Upper lobe of left lung (tissue), 4 donors: Measurements from ENCODE around the gene HSD17B2.

ENCODE experiments used
- CTCF ChIP-seq, 6 experiments: fragments of 450-650 bp in 4 of 6; fragments of 200-600 bp in 2 of 6; sonication (generic) in 2 of 6; IDR thresholded peaks; one replicate each; pipeline ENCODE4 v1.5.1; 2016 to 2019; ENCODE audit warnings: antibody characterized with exemption in 6 of 6
- EP300 ChIP-seq, 4 donors: sonication (generic); formaldehyde crosslinking; IDR thresholded peaks; one replicate each; pipeline ENCODE4 v1.5.1; 2017; ENCODE audit warnings: antibody characterized with exemption in 4 of 4, control low read depth in 2 of 4
- POLR2A ChIP-seq, 4 donors: fragments of 450-650 bp; IDR thresholded peaks; one replicate each; pipeline ENCODE4 v1.5.1; 2016 to 2017; ENCODE audit warnings: antibody characterized with exemption in 4 of 4, mild to moderate bottlenecking in 2 of 4
- POLR2AphosphoS5 ChIP-seq, 2 donors: sonication (generic); formaldehyde crosslinking; IDR thresholded peaks; one replicate each; pipeline ENCODE4 v1.5.1; 2017; ENCODE audit warnings: antibody characterized with exemption in 2 of 2

GRCh38 chr16:82037666-82038065, 2.6 kb downstream of the HSD17B2 start:
- TF ChIP-seq CTCF (IDR thresholded peaks at IDR 0.05) (no peak), POLR2A (IDR thresholded peaks at IDR 0.05) (no peak), POLR2AphosphoS5 (IDR thresholded peaks at IDR 0.05) (no peak), EP300 (IDR thresholded peaks at IDR 0.05) (no peak)
